OCI-LY1 (cell line): ENCODE measurements around the gene BPIFA3.

ENCODE experiments used
- CTCF ChIP-seq: fragments of 200-600 bp; sonication (generic), shearing (Covaris generic); IDR thresholded peaks from 2 replicates; pipeline ENCODE4 v1.5.1; 2017; ENCODE audit warnings: mild to moderate bottlenecking, antibody characterized with exemption, low read length, moderate library complexity, mixed read lengths
- EZH2 ChIP-seq: fragments of 200-600 bp; sonication (generic), shearing (Covaris generic); IDR thresholded peaks from 2 replicates; pipeline ENCODE4 v1.8.0; 2017; ENCODE audit warnings: borderline replicate concordance, mixed run types, mild to moderate bottlenecking, antibody characterized with exemption, low read length, moderate library complexity, mixed read lengths

GRCh38 chr20:33180169-33180568 is 37.0 kb upstream of the BPIFA3 start:
- TF ChIP-seq CTCF = no peak
- no peak for TF ChIP-seq EZH2
